ENCODE measurements around the gene EFNA5.

GRCh38 chr5:107505763-107506534 is 164.8 kb downstream of the EFNA5 start:
- TF ChIP-seq CTCF (IDR thresholded peaks at IDR 0.05; ENCODE audit: low read length) (no peak), EZH2 (IDR thresholded peaks at IDR 0.05; ENCODE audit: borderline replicate concordance, low read length) (no peak)

Measured in OCI-LY1 (cell line).